CD4-positive, alpha-beta T cell treated with Interleukin-1 beta for 1 hour (primary cell): ENCODE results near the gene C3.

Source experiments
- DNase-seq, 2 donors: peaks; one replicate each; pipeline ENCODE4 v3.0.0-alpha.2; 2020 to 2022

Gene C3

GRCh38 chr19:6744381-6745301 lies 24.2 kb upstream of the C3 start:
- DNase-seq: no peak

- DNase-seq: no peak
Measured at GRCh38 chr19:6743714-6744380, 23.4 kb upstream of the C3 start.

- no peak for DNase-seq
Measured at GRCh38 chr19:6743066-6743465, 22.6 kb upstream of the C3 start.

- DNase-seq: peak; percentile 7 to 17
Measured at GRCh38 chr19:6740589-6741343, 20.3 kb upstream of the C3 start.

GRCh38 chr19:6739883-6740588 lies 19.6 kb upstream of the C3 start:
- DNase-seq: peak in 1 of 2 donors; percentile 10

GRCh38 chr19:6739390-6739882 lies 19.0 kb upstream of the C3 start, which contains the start of gene TRIP10:
Gene TRIP10 (plus strand): TSS chr19:6739680. CDS start chr19:6739762, 82 bp downstream.
- peak; percentile 86 to 88 for DNase-seq

GRCh38 chr19:6738787-6739389 lies 18.4 kb upstream of the C3 start:
- no peak for DNase-seq

GRCh38 chr19:6737873-6738786 lies 17.7 kb upstream of the C3 start:
- peak; percentile 83 to 84 for DNase-seq

GRCh38 chr19:6737284-6737872 lies 16.9 kb upstream of the C3 start, which contains the start of gene GPR108:
Gene GPR108 (minus strand): TSS chr19:6737580. CDS start chr19:6737576, 4 bp downstream.
- DNase-seq: peak; percentile 100

- DNase-seq: no peak
Measured at GRCh38 chr19:6736917-6737283, 16.4 kb upstream of the C3 start.

GRCh38 chr19:6736169-6736916 lies 15.9 kb upstream of the C3 start:
- peak; percentile 79 to 82 for DNase-seq

- DNase-seq: no peak
Measured at GRCh38 chr19:6735181-6735911, 14.9 kb upstream of the C3 start.

GRCh38 chr19:6734096-6734696 lies 13.7 kb upstream of the C3 start:
- DNase-seq: no peak

GRCh38 chr19:6733338-6734095 lies 13.1 kb upstream of the C3 start:
- peak in 1 of 2 donors; percentile 18 for DNase-seq

GRCh38 chr19:6732803-6733337 lies 12.4 kb upstream of the C3 start:
- no peak for DNase-seq

GRCh38 chr19:6731822-6732221 lies 11.4 kb upstream of the C3 start:
- no peak for DNase-seq

- DNase-seq: no peak
Measured at GRCh38 chr19:6730941-6731670, 10.7 kb upstream of the C3 start.
